Endodermal cell (in vitro differentiated cells): ENCODE data around the gene ZNF511. TPM values are rescaled to one million over a fixed set of nuclear protein-coding genes. Genes with fewer than 3 reads are reported as not detected.

Experiments used
- DNase-seq: peaks from one replicate; pipeline ENCODE4 v3.0.0-alpha.2; 2017
- H3K27ac ChIP-seq: 2 replicates; pipeline ENCODE4 v1.5.1; 2013; ENCODE audit warnings: mild to moderate bottlenecking, low read depth, low read length, moderate library complexity
- H3K27me3 ChIP-seq: 2 replicates; pipeline ENCODE4 v1.6.1; 2013; ENCODE audit warnings: mild to moderate bottlenecking, low read length, moderate library complexity; ENCODE audit not compliant: insufficient read depth, control insufficient read depth, poor library complexity, severe bottlenecking
- H3K36me3 ChIP-seq: 2 replicates; pipeline ENCODE4 v1.7.0; 2013; ENCODE audit warnings: mild to moderate bottlenecking, low read length, moderate library complexity; ENCODE audit not compliant: control insufficient read depth, insufficient read depth
- H3K4me1 ChIP-seq: one replicate; pipeline ENCODE4 v1.7.0; 2013; ENCODE audit warnings: low read length; ENCODE audit not compliant: control insufficient read depth, insufficient read depth
- H3K4me3 ChIP-seq: 2 replicates; pipeline ENCODE4 v1.5.1; 2013; ENCODE audit warnings: mild to moderate bottlenecking, low read length, moderate library complexity
- H3K9ac ChIP-seq: 2 replicates; pipeline ENCODE4 v1.6.1; 2013; ENCODE audit warnings: mild to moderate bottlenecking, low read length, moderate library complexity; ENCODE audit not compliant: poor library complexity, severe bottlenecking; ENCODE audit errors: extremely low read depth
- H3K9me3 ChIP-seq: 2 replicates; pipeline ENCODE4 v1.6.1; 2013; ENCODE audit warnings: mild to moderate bottlenecking, low read length, moderate library complexity; ENCODE audit not compliant: control insufficient read depth
- H3K27ac Mint-ChIP-seq: 2 replicates; pipeline ENCODE4 v1.8.0; 2020; ENCODE audit warnings: mixed read lengths
- H3K27me3 Mint-ChIP-seq: 2 replicates; pipeline ENCODE4 v1.8.0; 2021; ENCODE audit warnings: mild to moderate bottlenecking, mixed read lengths; ENCODE audit not compliant: insufficient read depth
- H3K36me3 Mint-ChIP-seq: 2 replicates; pipeline ENCODE4 v1.8.0; 2020; ENCODE audit warnings: low read depth, mixed read lengths
- H3K4me1 Mint-ChIP-seq: 2 replicates; pipeline ENCODE4 v1.8.0; 2020; ENCODE audit warnings: mixed read lengths
- H3K4me3 Mint-ChIP-seq: 2 replicates; pipeline ENCODE4 v1.8.0; 2020; ENCODE audit warnings: mild to moderate bottlenecking, moderate library complexity, mixed read lengths
- H3K9me3 Mint-ChIP-seq: 2 replicates; pipeline ENCODE4 v1.8.0; 2020; ENCODE audit warnings: mild to moderate bottlenecking, mixed read lengths
- CTCF ChIP-seq: fragments of 200-600 bp; sonication (generic); conservative IDR thresholded peaks from 2 replicates; pipeline ENCODE4 v1.5.0; 2021; ENCODE audit warnings: antibody characterized with exemption, mild to moderate bottlenecking
- WGBS, 2 experiments: methylation state at CpG; one replicate each; pipeline versions ENCODE4 v1.1.5 to v1.1.7; 2013; ENCODE audit warnings: missing lambda C conversion rate in 2 of 2, mixed read lengths in 1 of 2; ENCODE audit not compliant: insufficient coverage in 1 of 2, insufficient read length in 1 of 2; 5-methylcytosine and 5-hydroxymethylcytosine counted together
- total RNA-seq, 2 donors: library from RNA; stranded (reverse); fragmentation: NEBNext Ultra II Directional in 1 of 2; extraction: Animal tissue kit (Norgen Biotek cat#: 25700) in 1 of 2; gene quantifications; 2 replicates in 1 of 2; 3 replicates in 1 of 2; pipeline ENCODE4 v1.2.1, GENCODE V29; 2021

ZNF511 gene
- total RNA-seq, 2 donors from 2014 or later: 48.1 to 57.6 TPM

DNA sequence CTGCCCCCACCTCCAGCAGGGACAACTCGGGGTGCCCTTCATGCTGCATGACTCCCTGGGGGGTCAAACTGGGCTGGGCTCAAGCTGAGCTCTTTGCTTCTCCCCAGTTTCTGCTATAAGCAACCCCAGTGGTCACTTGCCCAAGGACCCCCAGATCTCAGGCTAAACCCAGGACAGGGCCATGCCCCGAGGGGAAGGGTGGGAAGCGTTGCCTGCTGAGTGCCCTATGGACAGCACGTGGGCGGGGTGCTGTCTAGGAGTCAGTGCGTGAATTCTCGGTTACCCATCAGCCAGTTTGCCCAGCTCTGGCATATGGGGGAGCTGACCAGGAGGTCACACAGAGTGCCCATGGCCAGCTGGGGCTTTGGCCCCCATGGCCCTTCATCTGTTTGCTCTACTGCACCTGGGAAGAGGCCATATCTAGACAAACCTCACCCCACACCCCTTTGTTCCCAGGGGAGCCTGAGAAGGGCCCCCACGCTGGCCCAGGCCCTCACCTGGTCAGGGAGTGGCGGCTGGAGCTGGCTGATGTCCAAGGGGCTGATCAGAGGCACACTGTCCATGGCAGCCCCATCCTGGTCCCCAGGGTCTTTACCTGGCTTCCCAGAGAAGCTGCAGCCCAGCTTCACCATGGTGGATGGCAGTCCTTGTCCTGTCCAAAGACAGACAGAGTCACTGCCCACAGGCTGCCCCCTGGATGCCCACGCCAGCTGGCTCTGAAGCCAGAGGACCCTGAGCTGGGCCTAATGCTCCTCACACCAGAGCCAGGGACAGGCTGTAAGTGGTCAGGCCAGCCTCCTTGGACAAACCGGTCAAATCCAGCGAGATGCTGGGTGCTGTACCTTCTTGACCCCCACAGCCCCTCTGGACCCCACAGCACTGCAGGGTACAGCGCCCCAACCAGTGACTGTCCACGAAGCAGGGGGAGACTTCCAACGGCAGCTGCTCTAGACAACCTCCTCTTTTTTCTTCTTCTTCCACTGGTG, 19.9 kb downstream of the ZNF511 start:
- WGBS, 2 experiments: 89 to 91% methylated on average over 11 to 15 of the region's 15 CpGs
- H3K9ac ChIP-seq: no peak overlapping the region
- peaks cover 88% of the 10 kb centered on the region for H3K27me3 Mint-ChIP-seq

DNA sequence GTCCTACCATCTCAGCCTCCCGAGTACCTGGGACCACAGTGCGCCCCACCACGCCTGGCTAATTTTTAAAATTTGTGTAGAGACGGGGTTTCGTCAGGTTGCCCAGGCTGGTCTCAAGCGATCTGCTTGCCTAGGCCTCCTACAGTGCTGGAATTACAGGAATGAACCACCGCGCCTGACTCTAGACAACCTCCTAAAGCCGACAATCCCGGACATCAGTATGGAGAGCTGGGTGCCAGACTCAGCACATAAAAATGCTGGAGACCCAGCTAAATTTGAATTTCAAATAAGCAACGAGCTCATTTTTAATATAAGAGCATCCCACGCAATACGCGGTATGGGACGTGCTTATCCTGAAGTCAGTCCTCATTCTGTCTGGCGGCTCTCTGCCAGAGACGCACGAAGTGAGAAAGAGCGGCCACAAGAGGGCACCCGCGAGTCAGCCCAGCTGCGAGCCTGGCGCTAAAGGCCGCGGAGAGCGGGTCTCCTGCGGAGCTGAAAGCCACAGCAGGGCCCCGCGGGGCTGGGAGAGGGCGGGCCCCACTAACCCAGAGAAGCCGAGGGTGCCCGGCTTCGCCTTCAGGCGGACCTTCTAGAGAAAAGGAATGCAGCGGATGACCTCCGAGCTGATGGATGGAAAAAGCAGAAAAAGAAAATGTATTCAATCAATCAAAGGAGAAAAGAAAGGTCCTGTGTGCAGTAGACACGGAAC, 20.9 kb downstream of the ZNF511 start:
- peak; percentile 95 for DNase-seq
- peaks cover 5% of the 10 kb centered on the region for H3K9me3 Mint-ChIP-seq
- Histone ChIP-seq H3K4me3 (no peak overlapping the region), H3K27me3 (peaks cover 95% of the 10 kb centered on the region), H3K9me3 (no peaks in the 10 kb centered on the region), H3K4me1 (no peaks in the 10 kb centered on the region), H3K36me3 (no peaks in the 10 kb centered on the region), H3K9ac (peak overlapping the region; percentile 3), H3K27ac (no peak overlapping the region)
- no peaks in the 10 kb centered on the region for H3K36me3 Mint-ChIP-seq
- 9 to 12% methylated on average over 33 to 37 of the region's 37 CpGs for WGBS, 2 experiments
- H3K27me3 Mint-ChIP-seq: peaks cover 87% of the 10 kb centered on the region
- peak overlapping the region; percentile 58 for H3K27ac Mint-ChIP-seq
- peak overlapping the region; percentile 25 for H3K4me3 Mint-ChIP-seq
- peaks cover 8% of the 10 kb centered on the region for H3K4me1 Mint-ChIP-seq
- TF ChIP-seq CTCF: peak; percentile 99

More for the DNA sequence above, 19.9 kb downstream of the ZNF511 start:
- Histone ChIP-seq H3K4me3 (no peak overlapping the region), H3K36me3 (no peaks in the 10 kb centered on the region), H3K9me3 (no peaks in the 10 kb centered on the region), H3K27me3 (peaks cover 85% of the 10 kb centered on the region), H3K4me1 (no peaks in the 10 kb centered on the region), H3K27ac (no peak overlapping the region)
- Mint-ChIP-seq H3K4me3 (no peak overlapping the region), H3K36me3 (no peaks in the 10 kb centered on the region), H3K27ac (no peak overlapping the region), H3K4me1 (peaks cover 8% of the 10 kb centered on the region), H3K9me3 (peaks cover 5% of the 10 kb centered on the region)
- no peak for DNase-seq
- TF ChIP-seq CTCF: no peak

- no peak overlapping the region for H3K27ac Mint-ChIP-seq
- no peak overlapping the region for H3K9ac ChIP-seq
- peaks cover 5% of the 10 kb centered on the region for H3K9me3 Mint-ChIP-seq
- H3K4me3 ChIP-seq: no peak overlapping the region
- no peaks in the 10 kb centered on the region for H3K4me1 ChIP-seq
- TF ChIP-seq CTCF: no peak
- DNase-seq: no peak
- peaks cover 96% of the 10 kb centered on the region for H3K27me3 ChIP-seq
- no peaks in the 10 kb centered on the region for H3K36me3 ChIP-seq
- H3K4me3 Mint-ChIP-seq: no peak overlapping the region
- peaks cover 6% of the 10 kb centered on the region for H3K9me3 ChIP-seq
- H3K27me3 Mint-ChIP-seq: peaks cover 55% of the 10 kb centered on the region
- peaks cover 5% of the 10 kb centered on the region for H3K4me1 Mint-ChIP-seq
- no peak overlapping the region for H3K27ac ChIP-seq
- WGBS, 2 experiments: 67 to 73% methylated on average over 16 to 24 of the region's 30 CpGs
- H3K36me3 Mint-ChIP-seq: no peaks in the 10 kb centered on the region
Observed at GRCh38 chr10:133332936-133333699, 24.4 kb downstream of the ZNF511 start.
